NB4 (cell line): ENCODE results near the gene KCNH6.

Experiments
- CTCF ChIP-seq: IDR thresholded peaks from one replicate; pipeline ENCODE4 v1.5.1; 2012; ENCODE audit warnings: low read depth, low read length
- POLR2A ChIP-seq: IDR thresholded peaks from 2 replicates; pipeline ENCODE4 v1.6.1; 2011; ENCODE audit warnings: mild to moderate bottlenecking; ENCODE audit not compliant: insufficient read length; ENCODE audit errors: extremely low read depth

GRCh38 chr17:63488851-63489250 is 34.3 kb upstream of the KCNH6 start:
- no peak for TF ChIP-seq POLR2A
- TF ChIP-seq CTCF = no peak
